PC-3 (cell line): ENCODE measurements around the gene RDH16. TPM values are rescaled to one million over a fixed set of nuclear protein-coding genes. Genes with fewer than 3 reads are reported as not detected.

ENCODE experiments used
- ATAC-seq: fragments of 200-7000 bp; cut with Tn5 transposase; 2 replicates; pipeline ENCODE4 v1.9.1; 2020; ENCODE audit warnings: mild to moderate bottlenecking, moderate library complexity
- BruUV-seq: library from RNA; stranded (reverse); fragments of 400-500 nt; replicated peaks from 2 replicates; lab custom pipeline; 2021; lab: Mats Ljungman, UMichigan
- CTCF ChIA-PET: fragments of 300-600 bp; sonication (Branson Sonifier 250); formaldehyde crosslinking; loops from one replicate; lab custom pipeline; 2022; ENCODE audit warnings: antibody characterized with exemption; lab: Charles Lee
- POLR2A ChIA-PET: fragments of 300-600 bp; sonication (Branson Sonifier 250); formaldehyde crosslinking; loops from one replicate; lab custom pipeline; 2022; ENCODE audit warnings: antibody characterized with exemption; ENCODE audit not compliant: unreplicated experiment; lab: Charles Lee
- DNase-seq: peaks from one replicate; pipeline ENCODE4 v3.0.0-alpha.2; 2015
- H2AFZ ChIP-seq: fragments of 300-600 bp; sonication (generic); 2 replicates; pipeline ENCODE4 v1.6.0; 2016; ENCODE audit warnings: antibody characterized with exemption, low read length
- H3F3A ChIP-seq: fragments of 300-600 bp; sonication (generic); one replicate; pipeline ENCODE4 v1.6.0; 2017; ENCODE audit warnings: antibody characterized with exemption, low read length, control low read depth, mild to moderate bottlenecking; ENCODE audit not compliant: unreplicated experiment
- H3K27ac ChIP-seq: fragments of 300-600 bp; sonication (generic); 2 replicates; pipeline ENCODE4 v1.5.1; 2016; ENCODE audit warnings: mild to moderate bottlenecking, low read length
- H3K27me3 ChIP-seq: fragments of 300-600 bp; sonication (generic); 2 replicates; pipeline ENCODE4 v1.6.1; 2016; ENCODE audit warnings: low read length, mixed read lengths
- H3K36me3 ChIP-seq: fragments of 300-600 bp; sonication (generic); 2 replicates; pipeline ENCODE4 v1.6.1; 2016; ENCODE audit warnings: low read depth, mixed run types, low read length, mixed read lengths
- H3K4me1 ChIP-seq: fragments of 300-600 bp; sonication (generic); 2 replicates; pipeline ENCODE4 v1.5.1; 2016; ENCODE audit warnings: low read length; ENCODE audit not compliant: insufficient read depth
- H3K4me2 ChIP-seq: fragments of 300-600 bp; sonication (generic); 2 replicates; pipeline ENCODE4 v1.6.0; 2016; ENCODE audit warnings: low read length
- H3K4me3 ChIP-seq: fragments of 300-600 bp; sonication (generic); 2 replicates; pipeline ENCODE4 v1.5.1; 2016; ENCODE audit warnings: mild to moderate bottlenecking, low read length, mixed read lengths
- H3K79me2 ChIP-seq: fragments of 300-600 bp; sonication (generic); 2 replicates; pipeline ENCODE4 v1.6.1; 2017; ENCODE audit warnings: low read length, mixed read lengths
- H3K9ac ChIP-seq: fragments of 300-600 bp; sonication (generic); 2 replicates; pipeline ENCODE4 v1.6.0; 2016; ENCODE audit warnings: mild to moderate bottlenecking, low read length
- H3K9me2 ChIP-seq: fragments of 300-600 bp; sonication (generic); replicated peaks from 2 replicates; pipeline ENCODE4 v1.6.1; 2016; ENCODE audit warnings: mixed run types, low read length, mixed read lengths
- H3K9me3 ChIP-seq: fragments of 300-600 bp; sonication (generic); 2 replicates; pipeline ENCODE4 v1.6.1; 2016; ENCODE audit warnings: low read length, mixed read lengths
- H4K20me1 ChIP-seq: fragments of 300-600 bp; sonication (generic); 2 replicates; pipeline ENCODE4 v1.6.1; 2016; ENCODE audit warnings: low read length, mixed read lengths
- CTCF ChIP-seq: fragments of 300-600 bp; sonication (generic); conservative IDR thresholded peaks from 2 replicates; pipeline ENCODE4 v1.5.1; 2017; ENCODE audit warnings: antibody characterized with exemption, low read depth, mild to moderate bottlenecking, low read length
- EZH2 ChIP-seq: fragments of 300-600 bp; sonication (generic); IDR thresholded peaks from one replicate; pipeline ENCODE4 v1.6.1; 2017; ENCODE audit warnings: antibody characterized with exemption, mild to moderate bottlenecking, low read length; ENCODE audit not compliant: unreplicated experiment
- EZH2phosphoT487 ChIP-seq: fragments of 300-600 bp; sonication (generic); IDR thresholded peaks from 2 replicates; pipeline ENCODE4 v1.6.1; 2018; ENCODE audit warnings: mild to moderate bottlenecking, antibody characterized with exemption, low read length, borderline replicate concordance
- intact Hi-C: fragments of 100-400 bp; cut with micrococcal nuclease; formaldehyde crosslinking; loops from 2 replicates; pipeline ENCODE4 v1.9.0; 2023
- total RNA-seq: library from RNA; depleted of rRNA; stranded (reverse); fragments of >200 nt; gene quantifications from 2 replicates; pipeline ENCODE4 v1.2.3, GENCODE V29; 2014

RDH16 gene
- total RNA-seq, 1 experiment from 2014 or later, result 0.73 TPM

DNA sequence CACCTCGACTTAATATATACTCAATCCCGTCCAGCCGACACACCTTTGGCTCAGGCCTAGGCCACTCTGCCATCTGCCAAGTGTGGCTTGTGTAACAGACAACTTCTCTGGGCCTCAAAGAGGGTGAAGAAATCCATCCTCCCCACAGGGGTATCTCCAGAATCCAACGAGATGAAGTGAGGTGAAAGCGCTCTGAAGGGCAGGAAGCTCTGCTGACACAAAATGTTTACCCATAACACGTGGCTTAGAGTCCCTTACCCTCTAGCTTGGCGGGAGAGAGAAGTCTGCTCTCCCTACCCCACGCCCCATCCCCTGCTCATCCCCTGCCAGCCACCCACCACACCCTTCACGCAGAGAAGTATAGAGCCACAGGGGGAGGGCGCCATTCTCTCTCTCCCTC is 35.9 kb upstream of the RDH16 start:
- no peak overlapping the region for H2AFZ ChIP-seq
- H3K36me3 ChIP-seq, result no peaks in the 10 kb centered on the region
- POLR2A ChIA-PET, result no interaction called here
- no peaks in the 10 kb centered on the region for H3K27me3 ChIP-seq
- no peaks in the 10 kb centered on the region for H3K79me2 ChIP-seq
- no peaks in the 10 kb centered on the region for H3K9me2 ChIP-seq
- H3F3A ChIP-seq, result no peaks in the 10 kb centered on the region
- no peak overlapping the region for H3K4me2 ChIP-seq
- no peak for DNase-seq
- H3K4me1 ChIP-seq, result no peaks in the 10 kb centered on the region
- no peaks in the 10 kb centered on the region for H3K9me3 ChIP-seq
- no peak overlapping the region for H3K9ac ChIP-seq
- CTCF ChIA-PET, result no interaction called here
- intact Hi-C loops, result no loop called here
- H4K20me1 ChIP-seq, result no peaks in the 10 kb centered on the region
- BruUV-seq, result no TSS peak
- H3K27ac ChIP-seq, result no peak overlapping the region
- no peak for ATAC-seq
- no peak overlapping the region for H3K4me3 ChIP-seq
- TF ChIP-seq EZH2 (no peak), EZH2phosphoT487 (no peak), CTCF (no peak)

DNA sequence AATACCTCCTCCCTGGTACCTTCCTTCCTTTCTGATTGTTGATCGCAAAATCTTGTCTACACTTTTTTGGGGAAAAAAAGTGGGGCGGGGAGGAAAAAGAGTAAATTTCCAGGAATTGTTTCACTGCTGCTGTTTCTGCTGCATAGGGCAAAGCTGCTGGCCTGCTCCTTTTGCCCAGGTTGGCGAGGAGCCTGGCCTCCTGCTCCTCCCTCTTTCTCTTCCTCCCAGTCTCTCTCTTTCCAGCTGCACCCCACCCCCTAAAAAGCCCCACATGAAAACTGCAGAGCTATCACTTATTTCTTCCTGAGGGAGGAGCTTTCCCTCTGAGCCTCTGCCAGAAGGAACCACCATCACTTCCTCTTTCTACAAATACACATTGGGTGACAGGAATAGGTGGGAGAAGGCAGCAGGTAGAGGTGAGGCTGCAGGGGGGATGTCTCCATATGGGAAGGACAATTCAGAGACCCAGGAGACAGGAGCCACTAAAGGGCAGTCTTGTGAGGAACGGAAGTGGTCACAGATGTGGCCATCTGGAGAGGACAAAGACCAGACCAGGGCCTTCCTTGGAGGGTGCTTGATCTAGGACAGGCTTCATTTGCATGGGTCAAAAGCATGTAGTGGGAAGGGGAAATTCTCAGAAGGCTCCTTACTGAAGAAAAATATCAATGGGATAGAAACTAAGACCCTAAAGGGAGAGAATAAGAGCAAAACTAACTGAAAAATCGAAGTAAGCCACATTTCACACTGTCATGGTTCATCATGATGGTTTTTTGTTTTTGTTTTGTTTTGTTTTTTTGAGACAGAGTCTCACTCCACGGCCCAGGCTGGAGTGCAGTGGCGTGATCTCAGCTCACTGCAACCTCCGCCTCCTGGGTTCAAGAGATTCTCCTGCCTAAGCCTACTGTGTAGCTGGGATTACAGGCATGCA is 34.2 kb upstream of the RDH16 start:
- no peaks in the 10 kb centered on the region for H3K9me2 ChIP-seq
- BruUV-seq, result no TSS peak
- H3K27me3 ChIP-seq, result no peaks in the 10 kb centered on the region
- no peaks in the 10 kb centered on the region for H3K79me2 ChIP-seq
- intact Hi-C loops, result no loop called here
- H3K4me3 ChIP-seq, result no peak overlapping the region
- ATAC-seq (no peak), DNase-seq (no peak)
- ChIA-PET CTCF (no interaction called here), POLR2A (no interaction called here)
- no peak overlapping the region for H2AFZ ChIP-seq
- H3F3A ChIP-seq, result no peaks in the 10 kb centered on the region
- no peak overlapping the region for H3K9ac ChIP-seq
- H3K27ac ChIP-seq, result no peak overlapping the region
- no peaks in the 10 kb centered on the region for H4K20me1 ChIP-seq
- H3K36me3 ChIP-seq, result no peaks in the 10 kb centered on the region
- no peaks in the 10 kb centered on the region for H3K9me3 ChIP-seq
- no peak overlapping the region for H3K4me2 ChIP-seq
- peaks cover 8% of the 10 kb centered on the region for H3K4me1 ChIP-seq
- TF ChIP-seq EZH2 (no peak), CTCF (no peak), EZH2phosphoT487 (no peak)
